ENCODE data around the gene PWWP2B.
"Not testable (repeated sequence)": the region's sequence is repeated elsewhere in the genome, so short reads cannot be mapped to it uniquely, and the experiment has no call there.

Gene PWWP2B

DNA sequence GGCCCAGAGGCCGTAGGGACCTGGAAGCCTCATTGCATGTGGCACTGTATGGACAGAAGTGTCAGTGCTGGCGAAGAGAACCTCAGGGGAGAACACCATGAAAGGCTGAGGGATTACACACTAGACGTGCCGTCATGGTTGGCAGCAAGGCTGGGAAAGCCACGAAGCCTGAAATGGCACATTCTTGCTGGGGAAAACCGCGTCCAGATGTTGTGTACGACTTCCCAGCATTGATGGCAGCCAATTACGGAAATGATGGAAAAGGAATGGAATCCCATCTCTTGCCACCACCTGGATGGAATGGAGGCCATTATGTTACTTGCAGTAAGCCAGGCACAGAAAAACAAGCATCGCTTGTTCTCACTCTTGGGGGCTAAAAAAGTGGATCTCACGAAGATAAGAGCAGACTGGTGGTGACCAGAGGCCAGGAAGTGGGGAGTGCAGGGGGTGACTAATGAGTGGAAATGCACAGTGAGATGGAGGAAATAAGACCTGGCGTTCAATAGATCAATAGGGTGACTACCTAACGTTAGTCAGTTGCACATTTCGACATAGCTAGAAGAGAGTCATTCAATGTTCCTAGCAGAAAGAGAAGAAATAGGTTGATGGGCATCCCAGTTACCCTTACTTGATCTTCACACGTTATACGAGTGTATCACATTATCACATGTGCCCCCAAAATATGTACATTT is 14.6 kb upstream of the PWWP2B start:
- no peak overlapping the region for H3K4me3 ChIP-seq (ENCODE audit: low read length)
- no peak for TF ChIP-seq ZNF274 (IDR thresholded peaks at IDR 0.05; ENCODE audit: low read depth, low read length)

DNA sequence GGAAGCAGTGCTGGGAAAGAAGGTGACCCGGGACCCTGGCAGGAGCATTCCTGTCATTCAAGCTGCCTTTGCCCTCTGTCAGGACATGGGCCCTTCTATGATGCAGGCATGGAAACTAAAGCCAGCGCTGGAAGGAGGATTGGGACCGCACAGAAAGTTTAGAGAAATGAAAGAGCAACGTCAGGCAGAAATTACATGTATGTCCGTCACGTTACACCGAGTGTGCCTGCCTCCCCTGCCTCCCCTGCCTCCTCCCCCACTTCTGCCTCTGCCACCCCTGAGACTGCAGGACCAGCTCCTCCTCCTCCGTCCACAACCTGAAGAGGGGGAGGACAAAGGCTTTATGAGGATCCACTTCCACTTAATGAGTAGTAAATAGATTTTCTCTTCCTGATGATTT is 13.9 kb upstream of the PWWP2B start:
- no peak for TF ChIP-seq ZNF274 (IDR thresholded peaks at IDR 0.05; ENCODE audit: low read depth, low read length)
- H3K4me3 ChIP-seq (ENCODE audit: low read length) = no peak overlapping the region

GRCh38 chr10:132383751-132384196 is 13.2 kb upstream of the PWWP2B start:
- TF ChIP-seq ZNF274 (IDR thresholded peaks at IDR 0.05; ENCODE audit: low read depth, low read length) = no peak
- no peak overlapping the region for H3K4me3 ChIP-seq (ENCODE audit: low read length)

GRCh38 chr10:132384618-132385388 is 12.2 kb upstream of the PWWP2B start:
- H3K4me3 ChIP-seq (ENCODE audit: low read length) = no peak overlapping the region
- no peak for TF ChIP-seq ZNF274 (IDR thresholded peaks at IDR 0.05; ENCODE audit: low read depth, low read length)

DNA sequence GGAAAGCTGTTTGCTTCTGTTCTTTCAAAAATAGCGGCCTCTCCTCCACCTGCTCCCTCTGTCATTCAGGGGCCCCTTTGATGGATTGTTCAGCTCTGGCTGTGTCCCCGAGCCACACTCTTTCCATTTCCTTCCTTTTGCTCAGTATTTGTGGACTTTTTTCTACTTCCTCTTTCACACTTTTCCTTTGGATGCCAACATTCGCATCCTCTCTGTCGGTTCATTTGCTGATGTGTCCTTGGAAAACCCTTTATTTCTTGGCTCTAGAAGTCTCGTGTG is 11.7 kb upstream of the PWWP2B start:
- H3K4me3 ChIP-seq (ENCODE audit: low read length) = no peak overlapping the region
- no peak for TF ChIP-seq ZNF274 (IDR thresholded peaks at IDR 0.05; ENCODE audit: low read depth, low read length)

- TF ChIP-seq ZNF274 (IDR thresholded peaks at IDR 0.05; ENCODE audit: low read depth, low read length) = no peak
- H3K4me3 ChIP-seq (ENCODE audit: low read length) = no peak overlapping the region
These were observed 11.1 kb upstream of the PWWP2B start for GRCh38 chr10:132385721-132386418.

GRCh38 chr10:132386419-132386831 is 10.6 kb upstream of the PWWP2B start:
- no peak for TF ChIP-seq ZNF274 (IDR thresholded peaks at IDR 0.05; ENCODE audit: low read depth, low read length)
- H3K4me3 ChIP-seq (ENCODE audit: low read length) = no peak overlapping the region

GRCh38 chr10:132386896-132387295 is 10.1 kb upstream of the PWWP2B start:
- H3K4me3 ChIP-seq (ENCODE audit: low read length) = not testable (repeated sequence)

DNA sequence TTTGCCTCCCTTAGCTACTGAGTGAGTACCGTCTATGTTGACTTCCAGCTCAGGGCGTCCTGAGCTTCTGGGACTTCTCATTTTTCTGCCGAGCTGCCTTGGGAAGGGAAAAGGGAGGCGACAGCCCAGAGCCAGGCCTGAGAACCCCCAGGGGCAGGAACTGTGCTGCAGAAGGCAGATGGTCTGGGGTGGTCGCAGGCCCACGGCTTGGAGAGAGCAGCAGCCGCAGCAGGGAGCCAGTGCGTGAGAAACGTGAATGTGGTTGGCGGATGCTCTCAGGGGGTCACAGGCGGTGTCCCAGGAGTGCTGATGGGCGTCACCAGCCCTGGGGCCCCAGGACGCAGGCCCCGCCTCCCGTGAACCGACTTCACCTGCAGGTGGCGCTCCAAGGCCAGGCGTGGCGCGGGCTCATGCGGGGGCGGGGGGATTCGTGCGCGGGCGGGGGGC is 9.2 kb upstream of the PWWP2B start:
- TF ChIP-seq ZNF274 (IDR thresholded peaks at IDR 0.05; ENCODE audit: low read depth, low read length) = no peak
- H3K4me3 ChIP-seq (ENCODE audit: low read length) = no peak overlapping the region

DNA sequence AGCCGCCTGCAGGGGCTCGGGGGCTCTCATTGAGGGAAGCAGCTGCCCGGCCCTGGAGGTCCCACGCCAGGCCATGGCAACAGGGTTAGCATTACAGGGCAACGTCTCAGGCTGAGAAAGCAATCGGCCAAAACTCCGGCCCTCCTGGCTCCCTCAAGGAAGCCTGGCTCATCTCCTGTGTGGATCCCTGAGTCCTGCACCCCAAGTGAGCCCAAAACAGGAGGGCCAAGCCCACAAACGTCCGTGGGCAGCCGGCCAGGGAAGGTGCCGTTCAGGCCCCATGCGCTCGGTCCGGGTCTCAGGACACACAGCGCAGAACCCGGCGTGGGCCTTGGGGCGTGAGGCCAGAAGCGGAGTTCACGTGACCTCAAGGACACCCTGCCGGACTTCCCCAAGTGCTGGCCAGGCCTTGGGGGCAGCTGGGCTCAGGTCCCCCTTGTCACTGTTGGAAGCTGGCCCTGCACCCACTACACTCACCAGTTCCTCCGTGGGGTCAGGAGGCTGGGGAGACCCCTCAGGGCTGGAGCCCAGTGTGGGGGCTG is 8.0 kb upstream of the PWWP2B start:
- no peak overlapping the region for H3K4me3 ChIP-seq (ENCODE audit: low read length)
- no peak for TF ChIP-seq ZNF274 (IDR thresholded peaks at IDR 0.05; ENCODE audit: low read depth, low read length)

DNA sequence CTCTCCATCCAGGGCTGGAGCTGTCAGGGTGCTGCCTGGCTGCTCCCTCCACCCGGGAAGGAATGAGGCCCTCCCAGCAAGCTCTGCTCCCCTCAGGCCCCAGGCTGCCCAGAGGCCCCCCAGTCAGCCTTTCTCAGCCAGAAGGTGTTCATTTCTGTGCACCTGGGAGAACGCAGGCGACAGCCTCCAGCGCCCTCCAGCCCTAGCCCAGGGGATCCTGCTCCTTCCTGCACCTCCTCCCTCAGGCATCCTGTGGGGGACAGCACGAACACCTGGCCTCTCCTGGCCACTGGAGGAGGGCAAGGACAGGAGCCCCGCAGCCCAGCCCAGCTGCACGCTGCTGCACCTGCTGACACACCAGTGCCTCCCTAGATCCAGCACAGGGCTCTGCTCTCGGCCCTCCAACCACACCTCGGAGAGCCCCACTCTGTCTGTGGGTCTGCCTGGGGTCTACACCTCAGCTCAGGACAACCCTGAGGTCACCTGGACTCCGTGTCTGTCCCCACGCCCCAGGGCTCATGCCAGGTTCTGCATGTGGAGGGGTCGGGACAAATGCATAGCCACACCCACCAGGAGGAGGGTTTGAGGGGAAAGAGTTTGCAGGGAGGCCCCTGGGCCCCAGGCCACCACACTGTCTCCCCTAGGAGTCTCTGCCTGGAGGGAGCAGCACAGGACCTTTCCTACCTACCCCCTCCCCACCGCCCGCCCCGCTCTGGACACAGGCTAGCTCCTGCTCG is 7.4 kb upstream of the PWWP2B start:
- TF ChIP-seq ZNF274 (IDR thresholded peaks at IDR 0.05; ENCODE audit: low read depth, low read length) = no peak
- no peak overlapping the region for H3K4me3 ChIP-seq (ENCODE audit: low read length)

GRCh38 chr10:132390170-132390920 is 6.7 kb upstream of the PWWP2B start:
- no peak for TF ChIP-seq ZNF274 (IDR thresholded peaks at IDR 0.05; ENCODE audit: low read depth, low read length)
- no peak overlapping the region for H3K4me3 ChIP-seq (ENCODE audit: low read length)

DNA sequence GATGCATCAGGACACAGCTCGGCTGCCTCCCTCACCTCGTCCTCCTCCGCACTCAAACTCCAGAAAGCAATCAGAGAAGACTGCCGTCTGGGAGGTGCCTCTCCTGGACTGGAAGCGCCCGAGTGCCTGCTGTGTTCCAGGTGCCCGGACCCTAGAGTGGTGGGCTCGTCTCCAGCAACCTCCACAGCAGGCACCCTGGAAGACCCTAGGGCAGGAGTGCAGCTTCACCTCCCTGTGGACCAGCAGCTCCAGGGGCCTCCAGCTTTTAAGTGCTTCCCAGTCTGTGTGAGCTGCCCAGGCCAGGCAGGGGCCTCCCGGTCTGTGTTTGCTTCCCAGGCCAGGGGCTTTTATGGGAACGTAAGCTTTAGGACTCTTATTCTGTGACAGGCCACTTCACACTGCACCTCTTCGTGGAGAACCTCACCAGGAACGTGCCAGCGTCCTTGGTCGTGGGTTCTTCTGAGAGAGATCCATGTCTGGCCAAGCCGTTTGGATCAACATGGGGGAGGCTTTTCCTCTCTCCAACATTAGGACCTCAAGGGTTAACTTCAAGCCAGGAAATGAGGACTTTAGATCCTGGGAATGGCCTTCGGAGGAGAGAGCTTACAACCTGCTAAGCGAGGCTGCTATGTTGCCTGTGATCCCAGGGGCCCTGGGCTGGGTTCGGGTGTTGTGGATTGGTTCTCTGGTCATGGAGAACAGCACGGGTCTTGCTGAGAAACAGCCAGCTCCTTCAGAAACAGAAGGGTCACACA is 5.9 kb upstream of the PWWP2B start:
- TF ChIP-seq ZNF274 (IDR thresholded peaks at IDR 0.05; ENCODE audit: low read depth, low read length) = no peak
- H3K4me3 ChIP-seq (ENCODE audit: low read length) = no peak overlapping the region

All from GM08714 (cell line).